ENCODE measurements around the gene LMBRD1.
"Not testable (repeated sequence)": the region's sequence is repeated elsewhere in the genome, so short reads cannot be mapped to it uniquely, and the experiment has no call there.

LMBRD1 gene

GRCh38 chr6:69796642-69797390 lies at the start of gene LMBRD1:
LMBRD1 (minus strand) TSS chr6:69797010; CDS start chr6:69796881, 129 bp downstream.
- FAIRE-seq (peak; percentile 91), DNase-seq (ENCODE audit: low spot score) (peak; percentile 95)

GRCh38 chr6:69846312-69846711 lies 49.5 kb upstream of the LMBRD1 start:
- no peak for DNase-seq (ENCODE audit: low spot score)
- FAIRE-seq: no peak

- no peak for FAIRE-seq
- no peak for DNase-seq (ENCODE audit: low spot score)
Observed at GRCh38 chr6:69843189-69843588, 46.4 kb upstream of the LMBRD1 start.

- no peak for DNase-seq (ENCODE audit: low spot score)
- FAIRE-seq: no peak
Observed at GRCh38 chr6:69841862-69842261, 45.1 kb upstream of the LMBRD1 start.

GRCh38 chr6:69835414-69836179 lies 38.8 kb upstream of the LMBRD1 start:
- DNase-seq (ENCODE audit: low spot score) (peak; percentile 34), FAIRE-seq (no peak)

GRCh38 chr6:69832558-69832957 lies 35.7 kb upstream of the LMBRD1 start:
- DNase-seq (ENCODE audit: low spot score): no peak
- no peak for FAIRE-seq

- FAIRE-seq (no peak), DNase-seq (ENCODE audit: low spot score) (no peak)
Observed at GRCh38 chr6:69827276-69827893, 30.6 kb upstream of the LMBRD1 start.

- DNase-seq (ENCODE audit: low spot score): no peak
- no peak for FAIRE-seq
Observed at GRCh38 chr6:69825904-69826303, 29.1 kb upstream of the LMBRD1 start.

GRCh38 chr6:69824355-69824754 lies 27.5 kb upstream of the LMBRD1 start:
- DNase-seq (ENCODE audit: low spot score); FAIRE-seq: not testable (repeated sequence)

- DNase-seq (ENCODE audit: low spot score) (no peak), FAIRE-seq (no peak)
Observed at GRCh38 chr6:69820438-69820837, 23.6 kb upstream of the LMBRD1 start.

GRCh38 chr6:69820018-69820417 lies 23.2 kb upstream of the LMBRD1 start:
- DNase-seq (ENCODE audit: low spot score): no peak
- no peak for FAIRE-seq

- no peak for FAIRE-seq
- no peak for DNase-seq (ENCODE audit: low spot score)
Observed at GRCh38 chr6:69819138-69819537, 22.3 kb upstream of the LMBRD1 start.

GRCh38 chr6:69818223-69818930 lies 21.6 kb upstream of the LMBRD1 start:
- FAIRE-seq (no peak), DNase-seq (ENCODE audit: low spot score) (no peak)

- FAIRE-seq (no peak), DNase-seq (ENCODE audit: low spot score) (no peak)
Observed at GRCh38 chr6:69817358-69817757, 20.5 kb upstream of the LMBRD1 start.

- FAIRE-seq (no peak), DNase-seq (ENCODE audit: low spot score) (no peak)
Observed at GRCh38 chr6:69816569-69816968, 19.8 kb upstream of the LMBRD1 start.

- no peak for DNase-seq (ENCODE audit: low spot score)
- no peak for FAIRE-seq
Observed at GRCh38 chr6:69816026-69816425, 19.2 kb upstream of the LMBRD1 start.

GRCh38 chr6:69813508-69813907 lies 16.7 kb upstream of the LMBRD1 start:
- FAIRE-seq (no peak), DNase-seq (ENCODE audit: low spot score) (no peak)

GRCh38 chr6:69812746-69813427 lies 16.1 kb upstream of the LMBRD1 start:
- FAIRE-seq: no peak
- no peak for DNase-seq (ENCODE audit: low spot score)

GRCh38 chr6:69802995-69803394 lies 6.2 kb upstream of the LMBRD1 start:
- DNase-seq (ENCODE audit: low spot score): no peak
- FAIRE-seq: no peak

- DNase-seq (ENCODE audit: low spot score) (no peak), FAIRE-seq (no peak)
Observed at GRCh38 chr6:69801711-69802110, 4.9 kb upstream of the LMBRD1 start.

- DNase-seq (ENCODE audit: low spot score): no peak
- no peak for FAIRE-seq
Observed at GRCh38 chr6:69801225-69801624, 4.4 kb upstream of the LMBRD1 start.
